HG03097 (cell line): ENCODE measurements around the gene LRP5.

Experiments
- ATAC-seq: cut with Tn5 transposase; IDR thresholded peaks from one replicate; pipeline ENCODE4 v1.9.1; 2021; ENCODE audit not compliant: unreplicated experiment, low FRiP score

Gene LRP5

GRCh38 chr11:68362801-68363379 is 50.5 kb downstream of the LRP5 start:
- no peak for ATAC-seq

DNA sequence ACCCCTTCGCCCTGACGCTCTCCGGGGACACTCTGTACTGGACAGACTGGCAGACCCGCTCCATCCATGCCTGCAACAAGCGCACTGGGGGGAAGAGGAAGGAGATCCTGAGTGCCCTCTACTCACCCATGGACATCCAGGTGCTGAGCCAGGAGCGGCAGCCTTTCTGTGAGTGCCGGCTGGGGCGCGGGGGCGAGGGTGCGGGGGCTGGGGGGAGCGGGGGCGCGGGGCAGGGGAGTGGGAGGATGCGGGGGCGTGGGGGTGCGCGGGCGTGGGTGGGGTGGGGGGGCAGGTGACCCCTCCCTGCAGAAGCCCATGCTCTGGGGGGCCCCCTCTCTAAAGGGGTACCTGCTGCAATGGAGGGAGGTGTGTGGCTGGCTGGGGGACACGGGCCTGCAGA is 51.4 kb downstream of the LRP5 start:
- no peak for ATAC-seq

GRCh38 chr11:68364581-68364980 is 52.2 kb downstream of the LRP5 start:
- ATAC-seq, result no peak

GRCh38 chr11:68365943-68366435 is 53.6 kb downstream of the LRP5 start:
- ATAC-seq, result no peak

GRCh38 chr11:68367252-68367651 is 54.9 kb downstream of the LRP5 start:
- ATAC-seq, result no peak

GRCh38 chr11:68369756-68370155 is 57.4 kb downstream of the LRP5 start:
- ATAC-seq, result no peak

- peak; percentile 39 for ATAC-seq
These were observed 58.1 kb downstream of the LRP5 start for GRCh38 chr11:68370211-68371111.

DNA sequence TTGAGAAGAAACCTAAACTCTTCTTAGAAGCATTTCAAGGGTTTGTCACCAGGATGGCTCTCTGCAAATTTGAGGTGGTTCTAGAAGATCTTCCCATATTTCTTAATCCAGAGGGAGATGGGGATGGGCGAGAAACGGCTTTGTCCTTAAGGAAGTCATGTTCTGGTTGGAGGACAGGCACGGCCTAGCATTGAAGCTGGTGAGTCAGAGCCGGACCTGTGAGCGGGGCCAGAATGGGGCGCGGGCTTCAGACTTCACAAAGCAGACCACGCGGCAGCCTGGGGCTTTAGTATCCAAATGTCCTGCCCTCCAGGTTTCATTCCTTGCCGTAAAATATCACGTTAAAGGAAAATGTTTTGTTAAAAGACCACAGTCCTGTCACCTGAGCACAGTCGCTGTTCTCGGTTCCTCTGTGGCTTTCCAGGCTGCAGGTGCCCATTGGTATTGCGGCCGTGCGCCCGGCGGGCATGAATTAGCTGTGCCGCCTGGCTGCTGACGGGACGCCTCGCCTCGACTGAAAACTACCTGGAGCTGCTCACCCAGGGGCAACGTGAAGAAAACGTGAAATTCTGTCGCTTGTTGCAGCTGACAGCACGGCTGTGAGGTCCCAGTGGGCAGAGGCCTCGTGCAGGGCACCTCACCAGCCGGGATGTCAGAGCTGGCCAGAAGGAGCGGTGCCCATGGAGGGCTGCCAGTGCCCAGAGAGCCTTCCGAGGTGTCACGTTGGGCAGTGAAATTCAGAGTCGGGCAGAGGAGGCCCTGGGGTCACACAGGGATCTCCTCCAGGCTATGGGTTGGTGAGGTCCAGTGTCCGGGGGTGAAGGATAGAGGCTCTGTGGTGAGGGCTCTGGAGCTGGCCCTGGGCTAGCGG is 59.0 kb downstream of the LRP5 start:
- ATAC-seq, result no peak

DNA sequence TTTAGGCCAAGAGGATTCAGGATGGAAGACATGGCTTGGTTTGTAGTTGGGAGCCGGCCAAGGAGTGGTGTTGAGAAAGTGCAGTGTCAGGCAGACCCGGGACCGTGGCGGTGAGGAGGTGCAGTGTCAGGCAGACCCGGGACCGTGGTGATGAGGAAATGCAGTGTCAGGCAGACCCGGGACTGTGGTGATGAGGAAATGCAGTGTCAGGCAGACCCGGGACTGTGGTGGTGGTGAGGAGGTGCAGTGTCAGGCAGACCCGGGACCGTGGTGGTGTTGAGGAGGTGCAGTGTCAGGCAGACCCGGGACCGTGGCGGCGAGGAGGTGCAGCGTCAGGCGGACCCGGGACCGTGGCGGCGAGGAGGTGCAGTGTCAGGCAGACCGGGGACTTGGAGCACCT is 59.7 kb downstream of the LRP5 start:
- ATAC-seq, result no peak

GRCh38 chr11:68372625-68373024 is 60.2 kb downstream of the LRP5 start:
- ATAC-seq, result no peak

DNA sequence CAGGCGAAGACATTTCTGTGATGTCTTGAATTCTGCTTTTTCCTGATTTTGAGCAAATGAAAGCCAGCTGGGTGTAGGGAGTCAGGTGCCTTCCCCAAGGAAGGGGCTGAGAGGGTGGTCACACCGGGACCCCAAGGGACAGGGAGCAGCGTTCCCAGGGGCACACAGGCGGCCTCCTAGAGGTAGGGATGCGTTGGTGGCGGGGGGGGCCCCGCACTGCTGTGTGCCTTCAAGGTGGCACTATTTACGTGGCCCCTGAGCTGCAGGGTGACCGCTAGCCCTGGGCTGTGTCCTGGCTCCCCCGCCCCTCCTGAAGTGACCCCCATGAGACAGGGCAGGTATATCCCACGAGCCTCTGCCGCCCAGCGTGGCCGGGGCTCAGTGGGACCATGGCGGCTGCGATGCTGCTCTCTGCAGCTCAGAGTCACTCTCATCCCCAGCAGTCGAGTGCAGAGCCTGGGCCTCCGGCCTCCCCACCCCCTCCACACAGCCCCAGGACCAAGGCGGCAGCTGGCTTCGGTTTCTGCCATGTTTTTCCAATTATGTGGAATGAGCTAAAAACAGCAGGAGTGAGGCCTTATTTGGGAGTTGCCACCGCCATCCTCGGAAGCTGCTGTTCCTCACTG is 60.9 kb downstream of the LRP5 start:
- no peak for ATAC-seq

DNA sequence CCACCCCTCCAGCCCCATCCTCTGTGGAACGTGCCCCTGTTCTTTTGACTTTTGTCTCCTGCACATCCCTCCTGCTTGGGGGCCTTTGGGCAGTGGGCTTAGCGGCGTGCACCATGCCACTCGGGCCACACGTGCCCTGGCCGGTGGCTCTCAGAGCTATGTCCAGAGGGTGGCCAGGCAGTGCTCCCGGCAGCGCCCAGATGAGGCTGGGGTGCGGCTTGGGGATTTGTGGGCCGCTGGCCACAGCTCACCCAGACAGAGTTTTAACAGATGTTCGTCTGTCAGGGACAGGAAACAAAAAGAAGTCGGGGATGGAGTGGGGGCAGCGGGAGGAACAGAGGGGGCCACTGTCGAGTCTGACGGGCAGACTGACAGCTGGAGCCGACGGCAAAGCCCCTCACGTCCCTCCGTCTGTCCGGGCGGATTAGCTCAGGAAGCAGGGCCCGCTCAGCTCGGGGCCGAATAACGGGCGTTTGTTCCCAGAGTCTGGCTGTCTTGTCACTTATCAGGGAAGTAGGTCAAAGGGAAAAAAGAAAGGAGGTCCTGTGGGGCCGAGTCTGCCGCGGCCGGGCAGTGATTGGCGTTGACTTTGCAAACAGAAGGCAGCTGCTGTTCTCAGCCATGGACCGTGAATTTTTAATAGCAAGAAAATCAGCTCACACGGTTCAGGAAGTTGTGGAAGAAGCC is 61.6 kb downstream of the LRP5 start:
- no peak for ATAC-seq

- no peak for ATAC-seq
These were observed 62.1 kb downstream of the LRP5 start for GRCh38 chr11:68374531-68374930.

- ATAC-seq, result no peak
These were observed 62.9 kb downstream of the LRP5 start for GRCh38 chr11:68375337-68375736.

GRCh38 chr11:68375766-68376165 is 63.4 kb downstream of the LRP5 start:
- no peak for ATAC-seq

GRCh38 chr11:68377389-68377795 is 65.0 kb downstream of the LRP5 start:
- ATAC-seq, result no peak

- no peak for ATAC-seq
These were observed 66.8 kb downstream of the LRP5 start for GRCh38 chr11:68379206-68379605.

DNA sequence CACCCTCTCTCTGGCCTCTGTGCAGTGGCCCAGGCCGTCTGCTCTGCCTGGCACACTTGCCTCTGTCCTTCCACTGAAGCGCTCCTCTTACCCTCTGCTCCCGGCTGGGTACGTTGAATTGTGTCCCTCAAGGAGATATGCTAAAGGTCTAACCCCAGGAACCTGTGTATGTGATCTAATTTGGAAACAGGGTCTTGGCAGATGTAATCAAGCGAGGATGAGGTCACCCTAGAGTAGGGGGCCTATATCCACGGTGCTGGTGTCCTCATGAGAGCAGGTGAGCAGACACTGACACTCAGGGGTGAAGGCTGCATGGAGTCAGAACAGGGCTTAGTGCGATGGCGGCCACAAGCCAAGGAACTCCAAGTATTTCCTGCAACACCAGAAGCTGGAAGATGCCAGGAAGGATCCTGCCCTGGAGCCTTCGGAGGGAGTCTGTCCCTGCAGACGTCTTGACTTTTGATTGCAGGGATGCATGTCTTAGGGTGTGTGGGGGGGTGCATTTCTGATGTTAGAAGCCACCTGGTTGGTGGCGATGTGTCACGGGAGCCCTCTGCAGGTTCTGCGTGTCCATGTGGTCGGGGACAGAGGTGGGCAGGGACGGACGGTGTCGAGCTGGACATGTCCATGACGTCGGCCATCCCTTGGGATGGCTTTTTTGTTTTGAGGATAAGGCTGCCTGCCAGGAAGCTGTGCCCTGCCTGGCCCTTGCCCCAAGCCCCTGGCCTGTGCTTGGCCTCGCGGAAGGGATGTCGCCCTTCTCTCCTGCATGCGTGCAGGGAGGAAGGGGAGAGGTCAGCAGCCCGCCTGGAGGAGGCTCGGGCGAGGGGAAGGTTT is 68.6 kb downstream of the LRP5 start:
- no peak for ATAC-seq

- ATAC-seq, result no peak
These were observed 69.3 kb downstream of the LRP5 start for GRCh38 chr11:68381716-68382115.
